ENCODE measurements around the gene PLEKHD1. TPM values are rescaled to one million over a fixed set of nuclear protein-coding genes. Genes with fewer than 3 reads are reported as not detected.

PLEKHD1 gene
- total RNA-seq, 1 donor from 2014 or later = 0.24 TPM

- Mint-ChIP-seq H3K36me3 (ENCODE audit: low read depth) (no peaks in the 10 kb centered on the region), H3K27ac (no peak overlapping the region), H3K27me3 (peaks cover 19% of the 10 kb centered on the region), H3K9me3 (no peaks in the 10 kb centered on the region), H3K4me3 (no peak overlapping the region), H3K4me1 (no peaks in the 10 kb centered on the region)
- TF ChIP-seq, protein P1, sequence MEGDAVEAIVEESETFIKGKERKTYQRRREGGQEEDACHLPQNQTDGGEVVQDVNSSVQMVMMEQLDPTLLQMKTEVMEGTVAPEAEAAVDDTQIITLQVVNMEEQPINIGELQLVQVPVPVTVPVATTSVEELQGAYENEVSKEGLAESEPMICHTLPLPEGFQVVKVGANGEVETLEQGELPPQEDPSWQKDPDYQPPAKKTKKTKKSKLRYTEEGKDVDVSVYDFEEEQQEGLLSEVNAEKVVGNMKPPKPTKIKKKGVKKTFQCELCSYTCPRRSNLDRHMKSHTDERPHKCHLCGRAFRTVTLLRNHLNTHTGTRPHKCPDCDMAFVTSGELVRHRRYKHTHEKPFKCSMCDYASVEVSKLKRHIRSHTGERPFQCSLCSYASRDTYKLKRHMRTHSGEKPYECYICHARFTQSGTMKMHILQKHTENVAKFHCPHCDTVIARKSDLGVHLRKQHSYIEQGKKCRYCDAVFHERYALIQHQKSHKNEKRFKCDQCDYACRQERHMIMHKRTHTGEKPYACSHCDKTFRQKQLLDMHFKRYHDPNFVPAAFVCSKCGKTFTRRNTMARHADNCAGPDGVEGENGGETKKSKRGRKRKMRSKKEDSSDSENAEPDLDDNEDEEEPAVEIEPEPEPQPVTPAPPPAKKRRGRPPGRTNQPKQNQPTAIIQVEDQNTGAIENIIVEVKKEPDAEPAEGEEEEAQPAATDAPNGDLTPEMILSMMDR (IDR thresholded peaks at IDR 0.05) = no peak
- intact Hi-C loops (cut with micrococcal nuclease) = no loop called here
- DNase-seq (no peak), ATAC-seq (ENCODE audit: low read depth) (no peak)
- ChIA-PET CTCF (no interaction called here), POLR2A (no interaction called here)
Measured at GRCh38 chr14:69499436-69499835, 14.9 kb downstream of the PLEKHD1 start.

DNA sequence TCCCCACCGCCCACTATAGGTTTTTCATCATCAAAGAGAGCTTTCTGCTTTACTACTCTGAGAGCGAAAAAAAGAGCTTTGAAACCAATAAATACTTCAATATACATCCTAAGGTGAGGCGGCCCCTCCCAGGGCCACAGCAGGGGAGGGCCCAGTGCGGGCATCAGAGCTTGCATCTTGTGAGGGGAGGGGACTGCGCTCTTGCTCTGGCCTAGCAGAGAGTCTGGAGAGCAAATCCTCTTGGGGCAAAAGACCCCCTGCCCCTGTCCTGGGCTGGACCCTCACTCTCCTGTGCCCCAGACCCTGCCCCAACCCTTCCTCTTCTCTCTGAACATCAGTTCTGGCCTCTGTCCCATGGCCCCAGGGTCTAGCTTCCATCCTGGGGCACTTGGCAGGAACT, 15.6 kb downstream of the PLEKHD1 start:
- DNase-seq (no peak), ATAC-seq (ENCODE audit: low read depth) (no peak)
- peaks cover 14% of the 10 kb centered on the region for H3K27me3 Mint-ChIP-seq
- POLR2A ChIA-PET = no interaction called here
- intact Hi-C loops (cut with micrococcal nuclease) = no loop called here
- H3K9me3 Mint-ChIP-seq = no peaks in the 10 kb centered on the region
- CTCF ChIA-PET = no interaction called here
- H3K36me3 Mint-ChIP-seq (ENCODE audit: low read depth) = no peaks in the 10 kb centered on the region
- no peaks in the 10 kb centered on the region for H3K4me1 Mint-ChIP-seq
- TF ChIP-seq, protein P1 (IDR thresholded peaks at IDR 0.05) = no peak
- H3K4me3 Mint-ChIP-seq = no peak overlapping the region
- H3K27ac Mint-ChIP-seq = no peak overlapping the region

GRCh38 chr14:69500736-69501135, 16.2 kb downstream of the PLEKHD1 start:
- no peak for ATAC-seq (ENCODE audit: low read depth)
- intact Hi-C loops (cut with micrococcal nuclease) = no loop called here
- POLR2A ChIA-PET = no interaction called here

DNA sequence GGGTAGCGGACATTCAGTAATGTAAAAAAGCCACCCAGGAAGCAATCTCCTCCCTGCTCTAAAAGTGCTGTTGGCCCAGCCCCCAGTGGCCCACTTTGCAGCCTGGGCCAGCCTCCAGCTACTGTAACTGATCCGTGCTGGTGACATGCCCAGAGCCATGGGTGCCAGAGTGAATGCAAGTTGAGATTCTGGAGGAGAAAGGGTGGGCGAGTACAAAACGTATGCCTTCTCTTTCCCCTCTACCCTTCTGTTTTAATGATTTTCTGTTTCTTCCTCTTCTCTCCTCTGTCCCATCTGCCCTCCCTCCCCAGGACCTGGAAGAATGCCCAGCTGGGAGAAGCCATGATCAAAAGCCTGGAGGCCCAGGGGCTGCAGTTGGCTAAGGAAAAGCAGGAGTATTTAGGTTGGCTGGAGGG, 16.9 kb downstream of the PLEKHD1 start:
- no peak overlapping the region for H3K4me3 Mint-ChIP-seq
- no peaks in the 10 kb centered on the region for H3K9me3 Mint-ChIP-seq
- no peak overlapping the region for H3K27ac Mint-ChIP-seq
- ChIA-PET POLR2A (interaction anchor here (0.6 kb wide), 1 partner anchor 709 kb away, joined by 4 read pairs; no protein-coding TSS in a partner anchor), CTCF (no interaction called here)
- intact Hi-C loops (cut with micrococcal nuclease) = no loop called here
- H3K36me3 Mint-ChIP-seq (ENCODE audit: low read depth) = no peaks in the 10 kb centered on the region
- TF ChIP-seq, protein P1 (IDR thresholded peaks at IDR 0.05) = no peak
- no peak for ATAC-seq (ENCODE audit: low read depth)
- peaks cover 7% of the 10 kb centered on the region for H3K27me3 Mint-ChIP-seq
- H3K4me1 Mint-ChIP-seq = no peaks in the 10 kb centered on the region
- DNase-seq = no peak

More at GRCh38 chr14:69500736-69501135, 16.2 kb downstream of the PLEKHD1 start:
- H3K27ac Mint-ChIP-seq = no peak overlapping the region
- TF ChIP-seq, protein P1 (IDR thresholded peaks at IDR 0.05) = no peak
- no peaks in the 10 kb centered on the region for H3K36me3 Mint-ChIP-seq (ENCODE audit: low read depth)
- no peaks in the 10 kb centered on the region for H3K9me3 Mint-ChIP-seq
- H3K4me1 Mint-ChIP-seq = no peaks in the 10 kb centered on the region
- DNase-seq = no peak
- H3K4me3 Mint-ChIP-seq = no peak overlapping the region
- H3K27me3 Mint-ChIP-seq = peaks cover 8% of the 10 kb centered on the region
- CTCF ChIA-PET = no interaction called here

DNA sequence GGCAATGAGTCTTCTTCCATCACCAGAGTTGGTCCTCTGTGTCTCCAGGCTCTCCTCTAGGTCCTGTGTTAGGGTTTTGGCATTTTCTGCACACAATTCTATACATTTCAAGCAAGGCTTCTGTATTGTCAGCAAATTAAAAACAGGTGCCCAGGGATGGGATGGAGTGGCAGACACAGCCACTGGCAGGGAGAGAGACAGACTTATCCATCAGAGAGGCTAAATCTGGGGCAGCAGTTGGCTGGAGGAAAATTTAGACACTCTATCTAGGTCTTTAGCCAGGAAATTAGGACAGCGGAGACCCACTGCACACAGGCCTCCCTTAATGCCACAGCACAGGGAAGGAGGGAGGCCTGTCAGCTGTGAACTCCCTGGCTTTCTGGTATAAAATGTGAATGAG, 20.2 kb downstream of the PLEKHD1 start:
- POLR2A ChIA-PET = no interaction called here
- TF ChIP-seq, protein P1 (IDR thresholded peaks at IDR 0.05) = no peak
- intact Hi-C loops (cut with micrococcal nuclease) = no loop called here
- DNase-seq = no peak
- H3K4me3 Mint-ChIP-seq = no peak overlapping the region
- no peak for ATAC-seq (ENCODE audit: low read depth)
- H3K27ac Mint-ChIP-seq = no peak overlapping the region
- no peaks in the 10 kb centered on the region for H3K36me3 Mint-ChIP-seq (ENCODE audit: low read depth)
- H3K27me3 Mint-ChIP-seq = peaks cover 11% of the 10 kb centered on the region
- no peaks in the 10 kb centered on the region for H3K4me1 Mint-ChIP-seq
- H3K9me3 Mint-ChIP-seq = no peaks in the 10 kb centered on the region
- CTCF ChIA-PET = no interaction called here

Measured in activated B cell treated with CpG ODN at 0.5 μM for 24 hours (primary cell).